HG03469 (cell line): ENCODE data around the gene CCDC177.
A peak's percentile ranks its signal among the peaks of the same experiment; 100 is the strongest.

Source experiments
- ATAC-seq: cut with Tn5 transposase; IDR thresholded peaks from one replicate; pipeline ENCODE4 v1.9.1; 2021; ENCODE audit warnings: mild to moderate bottlenecking, moderate library complexity, moderate number of reproducible peaks; ENCODE audit not compliant: unreplicated experiment

Gene CCDC177

GRCh38 chr14:69574263-69574953 lies at the start of gene CCDC177:
TSS of gene CCDC177 (minus strand) at chr14:69574871. CDS start at chr14:69573622, 1,249 bp downstream.
- no peak for ATAC-seq

DNA sequence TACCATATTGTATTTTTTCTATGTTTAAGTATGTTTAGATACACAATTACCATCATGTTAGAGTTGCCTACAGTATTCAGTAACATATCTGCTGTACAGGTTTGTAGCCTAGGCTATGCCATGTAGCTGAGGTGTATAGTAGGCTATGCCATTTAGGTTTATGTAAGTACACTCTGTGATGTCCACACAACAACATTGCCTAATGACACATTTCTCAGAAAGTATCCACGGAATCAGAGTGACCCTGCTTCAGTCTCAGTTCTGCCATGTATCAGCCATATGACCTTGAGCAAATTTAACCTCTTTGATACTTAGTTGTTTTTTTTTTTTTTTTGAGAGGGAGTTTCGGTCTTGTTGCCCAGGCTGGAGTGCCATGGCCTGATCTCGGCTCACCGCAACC lies 49.5 kb upstream of the CCDC177 start:
- no peak for ATAC-seq

- ATAC-seq, result no peak
These were observed 46.3 kb upstream of the CCDC177 start for GRCh38 chr14:69620981-69621380.

GRCh38 chr14:69620211-69620611 lies 45.5 kb upstream of the CCDC177 start:
- ATAC-seq, result no peak

GRCh38 chr14:69619012-69619411 lies 44.3 kb upstream of the CCDC177 start:
- ATAC-seq, result no peak

GRCh38 chr14:69617796-69618195 lies 43.1 kb upstream of the CCDC177 start:
- ATAC-seq, result no peak

- ATAC-seq, result no peak
These were observed 41.7 kb upstream of the CCDC177 start for GRCh38 chr14:69616408-69616773.

- ATAC-seq, result peak; percentile 36
These were observed 41.1 kb upstream of the CCDC177 start for GRCh38 chr14:69615496-69616407.

- ATAC-seq, result no peak
These were observed 40.4 kb upstream of the CCDC177 start for GRCh38 chr14:69615121-69615495.

- ATAC-seq, result no peak
These were observed 39.9 kb upstream of the CCDC177 start for GRCh38 chr14:69614592-69614991.

GRCh38 chr14:69613312-69614073 lies 38.8 kb upstream of the CCDC177 start:
- no peak for ATAC-seq

GRCh38 chr14:69612783-69613130 lies 38.1 kb upstream of the CCDC177 start:
- ATAC-seq, result no peak

DNA sequence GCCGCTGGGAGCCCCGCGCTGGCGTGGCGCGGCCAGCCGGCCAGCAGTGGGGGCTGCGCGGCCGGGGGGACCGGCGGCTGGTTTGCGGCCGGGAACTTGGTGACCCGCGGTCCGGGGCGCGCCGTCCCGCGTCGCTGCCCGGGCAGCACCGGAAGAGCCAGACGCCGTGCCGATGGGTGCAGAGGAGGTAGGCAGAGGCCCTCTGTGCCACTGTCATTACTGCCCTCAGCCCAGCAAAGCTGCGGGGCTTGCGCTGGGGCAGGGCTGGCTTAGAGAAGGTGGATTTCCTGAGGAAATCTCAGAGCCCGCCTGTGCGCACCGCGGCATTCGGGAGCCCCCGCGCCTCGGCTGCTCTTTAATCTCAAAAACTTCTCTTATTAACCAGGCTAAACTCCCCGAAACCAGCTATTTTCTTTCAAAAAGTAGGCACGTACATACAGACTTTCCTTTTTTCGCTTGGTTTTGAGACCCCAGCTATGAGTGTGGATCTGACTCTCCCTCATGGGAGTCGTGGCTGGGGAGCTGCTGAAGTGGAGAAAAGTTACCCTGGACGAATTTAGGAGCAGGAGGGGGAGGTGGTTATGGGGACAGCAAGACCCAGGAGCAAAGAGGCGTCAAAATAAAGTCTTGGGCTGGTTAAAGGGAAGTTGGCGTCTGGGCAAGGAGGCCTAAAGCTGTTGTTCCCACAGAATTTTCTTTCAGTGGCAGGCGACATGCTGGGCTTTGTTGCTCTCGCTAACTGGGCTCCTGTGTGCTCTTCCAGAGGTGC lies 37.5 kb upstream of the CCDC177 start:
- no peak for ATAC-seq

DNA sequence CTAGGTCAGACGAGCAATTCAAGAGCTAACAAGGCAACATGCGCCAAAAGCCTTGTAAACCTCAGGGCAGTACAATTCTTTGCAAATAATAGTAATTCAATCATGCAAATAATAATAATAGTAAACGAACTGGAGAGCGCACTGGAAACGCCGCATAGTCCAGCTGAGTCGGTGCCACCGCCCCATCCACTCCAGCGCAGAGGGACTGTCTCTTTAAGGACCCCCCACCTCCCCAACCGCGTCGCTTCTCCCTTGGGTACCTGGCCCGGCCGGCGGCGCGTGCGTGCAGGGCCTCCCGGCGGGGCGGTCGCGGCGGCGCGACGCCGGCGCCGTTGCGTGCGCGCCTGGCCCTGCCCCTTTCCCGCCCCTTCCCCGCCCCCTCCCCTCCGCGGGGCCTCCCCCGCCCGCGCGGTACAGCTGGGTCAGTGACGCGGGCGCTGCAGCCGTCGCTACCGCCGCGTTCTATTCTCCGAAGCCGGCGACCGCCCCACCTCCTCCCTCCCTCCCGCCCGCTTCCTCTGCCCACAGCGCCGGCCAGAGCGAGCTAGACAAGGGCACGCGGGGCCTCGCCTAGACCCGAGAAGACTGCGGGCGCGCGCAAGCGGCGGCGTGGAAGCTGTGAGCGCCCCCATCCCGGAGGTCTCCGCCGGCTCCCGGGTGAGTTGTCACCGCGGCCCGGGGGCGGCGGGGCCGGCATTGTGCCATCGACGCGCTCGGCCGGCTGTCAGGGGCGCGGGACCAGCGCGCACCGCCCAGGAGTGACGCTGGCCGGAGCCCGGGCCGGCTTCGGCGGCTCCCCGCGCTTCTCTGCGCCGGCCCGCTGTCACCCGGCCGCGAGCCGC lies 36.7 kb upstream of the CCDC177 start, which contains the start of gene SUSD6:
TSS of gene SUSD6 (plus strand) at position 425 of the 842 bp plus-strand sequence. CDS start 46,997 bp downstream, outside the sequence.
- no peak for ATAC-seq

- ATAC-seq, result no peak
These were observed 36.2 kb upstream of the CCDC177 start for GRCh38 chr14:69610874-69611171.

DNA sequence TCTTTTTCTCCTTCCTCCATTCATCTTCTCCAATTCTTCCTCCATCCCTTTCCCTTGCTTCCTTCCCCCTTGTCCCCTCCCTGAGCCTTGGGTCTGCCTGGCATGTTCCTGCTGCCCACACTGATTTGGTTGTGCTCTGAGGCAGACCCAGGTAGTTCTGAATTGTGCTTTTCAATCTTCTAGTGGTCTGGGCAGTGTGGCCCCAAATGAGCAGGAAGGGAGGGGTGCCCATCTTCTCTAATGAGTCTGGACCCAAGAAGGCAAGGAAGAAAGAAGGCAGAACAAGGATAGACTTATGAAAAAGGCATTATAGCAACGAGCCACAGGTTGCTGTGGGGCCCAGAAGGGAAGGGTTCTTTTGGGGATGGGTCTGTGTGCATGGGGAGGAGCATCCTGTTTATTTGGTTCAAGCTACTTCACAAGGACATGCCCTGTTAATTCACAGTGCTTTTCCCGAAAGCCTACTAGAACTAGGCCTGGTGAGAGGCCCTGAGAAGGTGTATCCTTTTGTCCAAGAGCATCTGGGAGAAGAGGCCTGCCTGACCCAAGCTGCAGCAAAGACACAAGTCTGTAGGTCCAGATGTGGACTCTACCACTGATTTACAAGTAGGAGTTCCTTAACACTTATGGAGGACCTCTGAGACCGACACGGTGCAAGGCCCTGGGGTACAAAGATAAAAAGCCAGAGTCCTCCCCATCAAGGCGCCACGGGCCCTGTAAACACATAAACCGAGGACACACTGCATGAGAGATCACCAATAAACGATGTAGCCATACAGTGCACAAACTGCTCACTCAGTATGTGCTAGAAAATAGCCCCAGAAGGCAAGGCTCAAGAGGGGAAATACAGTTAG lies 35.6 kb upstream of the CCDC177 start:
- ATAC-seq, result no peak

- ATAC-seq, result no peak
These were observed 31.9 kb upstream of the CCDC177 start for GRCh38 chr14:69606258-69607184.

GRCh38 chr14:69605738-69606137 lies 31.1 kb upstream of the CCDC177 start:
- no peak for ATAC-seq
